ENCODE measurements around the gene AATK.

The AATK gene

DNA sequence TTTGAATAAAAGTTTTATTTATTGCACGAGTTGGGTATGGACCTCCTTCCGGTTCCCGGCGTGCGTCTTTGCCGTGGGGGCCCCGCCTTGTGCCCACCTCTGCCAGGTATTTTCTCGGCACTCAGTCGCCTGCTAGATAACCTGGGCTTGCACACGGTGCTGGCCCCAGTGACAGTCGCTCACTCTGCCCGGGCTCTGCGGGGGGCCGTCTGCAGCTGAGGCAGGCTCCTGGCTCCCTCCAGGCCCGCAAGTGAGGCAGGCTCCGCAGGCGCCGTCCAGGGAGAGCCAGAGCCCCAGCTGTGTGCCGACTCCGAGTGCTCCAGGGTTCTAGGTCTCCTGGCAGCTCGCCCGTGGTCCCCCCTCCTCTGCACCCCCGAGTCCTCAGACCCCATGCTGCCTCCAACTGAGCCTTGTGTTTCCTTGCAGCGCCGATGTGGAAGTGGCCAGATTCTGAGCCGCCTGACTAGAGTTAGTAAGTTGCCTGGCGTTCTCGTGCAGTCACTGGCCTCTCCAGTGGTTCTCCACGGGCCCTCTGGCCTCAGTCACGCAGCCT is 55.5 kb downstream of the AATK start (continued):
- TF ChIP-seq, protein P1, sequence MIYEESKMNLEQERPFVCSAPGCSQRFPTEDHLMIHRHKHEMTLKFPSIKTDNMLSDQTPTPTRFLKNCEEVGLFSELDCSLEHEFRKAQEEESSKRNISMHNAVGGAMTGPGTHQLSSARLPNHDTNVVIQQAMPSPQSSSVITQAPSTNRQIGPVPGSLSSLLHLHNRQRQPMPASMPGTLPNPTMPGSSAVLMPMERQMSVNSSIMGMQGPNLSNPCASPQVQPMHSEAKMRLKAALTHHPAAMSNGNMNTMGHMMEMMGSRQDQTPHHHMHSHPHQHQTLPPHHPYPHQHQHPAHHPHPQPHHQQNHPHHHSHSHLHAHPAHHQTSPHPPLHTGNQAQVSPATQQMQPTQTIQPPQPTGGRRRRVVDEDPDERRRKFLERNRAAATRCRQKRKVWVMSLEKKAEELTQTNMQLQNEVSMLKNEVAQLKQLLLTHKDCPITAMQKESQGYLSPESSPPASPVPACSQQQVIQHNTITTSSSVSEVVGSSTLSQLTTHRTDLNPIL (CRISPR knock-in tag; IDR thresholded peaks at IDR 0.05; ENCODE audit: low read depth) = no peak
- TF ChIP-seq CSRNP3 (CRISPR knock-in tag; IDR thresholded peaks at IDR 0.05) (no peak), ZFP30 (CRISPR knock-in tag; IDR thresholded peaks at IDR 0.05) (no peak), ZNF70 (CRISPR knock-in tag; IDR thresholded peaks at IDR 0.05) (no peak), PPARA (CRISPR knock-in tag; IDR thresholded peaks at IDR 0.05; ENCODE audit: borderline replicate concordance) (no peak)
- TF ChIP-seq, protein P2, sequence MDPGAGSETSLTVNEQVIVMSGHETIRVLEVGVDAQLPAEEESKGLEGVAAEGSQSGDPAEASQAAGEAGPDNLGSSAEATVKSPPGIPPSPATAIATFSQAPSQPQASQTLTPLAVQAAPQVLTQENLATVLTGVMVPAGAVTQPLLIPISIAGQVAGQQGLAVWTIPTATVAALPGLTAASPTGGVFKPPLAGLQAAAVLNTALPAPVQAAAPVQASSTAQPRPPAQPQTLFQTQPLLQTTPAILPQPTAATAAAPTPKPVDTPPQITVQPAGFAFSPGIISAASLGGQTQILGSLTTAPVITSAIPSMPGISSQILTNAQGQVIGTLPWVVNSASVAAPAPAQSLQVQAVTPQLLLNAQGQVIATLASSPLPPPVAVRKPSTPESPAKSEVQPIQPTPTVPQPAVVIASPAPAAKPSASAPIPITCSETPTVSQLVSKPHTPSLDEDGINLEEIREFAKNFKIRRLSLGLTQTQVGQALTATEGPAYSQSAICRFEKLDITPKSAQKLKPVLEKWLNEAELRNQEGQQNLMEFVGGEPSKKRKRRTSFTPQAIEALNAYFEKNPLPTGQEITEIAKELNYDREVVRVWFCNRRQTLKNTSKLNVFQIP (CRISPR knock-in tag; IDR thresholded peaks at IDR 0.05; ENCODE audit: borderline replicate concordance, low read depth) = no peak

DNA sequence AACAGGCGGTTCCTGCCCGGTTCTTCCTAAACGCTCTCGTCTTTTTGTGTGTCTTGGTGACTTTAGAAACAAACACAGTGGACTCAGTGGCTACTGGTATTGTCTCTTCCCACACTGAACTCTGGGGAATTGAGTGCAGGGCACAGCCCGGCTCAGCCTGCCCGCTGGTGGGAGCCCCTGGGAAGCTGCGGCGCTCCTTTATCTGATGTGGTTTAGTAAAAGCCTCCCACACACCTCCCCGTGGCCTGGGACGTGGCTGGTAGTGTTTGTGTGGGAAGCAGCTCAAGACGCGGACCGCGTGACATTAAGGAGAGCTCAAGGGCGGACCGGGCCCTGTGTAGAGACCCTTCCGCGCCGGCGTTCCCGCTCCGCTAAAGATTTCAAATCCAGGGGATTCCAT is 56.1 kb downstream of the AATK start:
- TF ChIP-seq ESRRG (CRISPR knock-in tag; IDR thresholded peaks at IDR 0.05) (no peak), PATZ1 (CRISPR knock-in tag; IDR thresholded peaks at IDR 0.05; ENCODE audit: borderline replicate concordance) (no peak), ZNF70 (CRISPR knock-in tag; IDR thresholded peaks at IDR 0.05) (no peak), ISL1 (CRISPR knock-in tag; IDR thresholded peaks at IDR 0.05) (no peak), BACH2 (CRISPR knock-in tag; IDR thresholded peaks at IDR 0.05; ENCODE audit: borderline replicate concordance) (no peak), ZFP3 (CRISPR knock-in tag; IDR thresholded peaks at IDR 0.05) (no peak), SNAI2 (CRISPR knock-in tag; IDR thresholded peaks at IDR 0.05) (no peak), OSR1 (CRISPR knock-in tag; IDR thresholded peaks at IDR 0.05) (no peak), ZFP30 (CRISPR knock-in tag; IDR thresholded peaks at IDR 0.05) (no peak), TOX (CRISPR knock-in tag; IDR thresholded peaks at IDR 0.05; ENCODE audit: borderline replicate concordance) (no peak), CSDC2 (CRISPR knock-in tag; IDR thresholded peaks at IDR 0.05) (no peak), CSRNP3 (CRISPR knock-in tag; IDR thresholded peaks at IDR 0.05) (no peak), ZC3H10 (CRISPR knock-in tag; IDR thresholded peaks at IDR 0.05) (no peak), ARNTL (CRISPR knock-in tag; IDR thresholded peaks at IDR 0.05; ENCODE audit: borderline replicate concordance, low read depth) (no peak), ZNF565 (CRISPR knock-in tag; conservative IDR thresholded peaks at IDR 0.05; ENCODE audit: low read depth) (no peak), RARB (CRISPR knock-in tag; IDR thresholded peaks at IDR 0.05) (no peak), TCF4 (CRISPR knock-in tag; IDR thresholded peaks at IDR 0.05; ENCODE audit: borderline replicate concordance) (no peak)
- TF ChIP-seq, protein P2 (CRISPR knock-in tag; IDR thresholded peaks at IDR 0.05; ENCODE audit: borderline replicate concordance, low read depth) = no peak
- TF ChIP-seq, protein P1 (CRISPR knock-in tag; IDR thresholded peaks at IDR 0.05; ENCODE audit: low read depth) = no peak
- no peak for ATAC-seq

Data from SK-N-SH treated with all-trans-retinoic acid at 6 μM for 48 hours (cell line).